Small intestine (tissue), 7 donors: ENCODE measurements around the gene MASP1. TPM values are rescaled to one million over a fixed set of nuclear protein-coding genes. Genes with fewer than 3 reads are reported as not detected.

Experiments used
- DNase-seq, 2 donors: peaks; one replicate each; pipeline versions ENCODE4 v3.0.0 to v3.0.0-alpha.2; 2013
- FAIRE-seq: peaks from 2 replicates; lab custom pipeline; 2012; peaks lifted over from hg19 to GRCh38; lab: Jason Lieb, UNC
- H3K27ac ChIP-seq, 3 donors: one replicate each; pipeline ENCODE4 v1.5.1; 2013; ENCODE audit warnings: low read length in 2 of 3, mild to moderate bottlenecking in 2 of 3, control low read depth in 1 of 3, inconsistent platforms in 1 of 3, low read depth in 1 of 3, moderate library complexity in 1 of 3
- H3K27me3 ChIP-seq, 3 donors: one replicate each; pipeline ENCODE4 v1.6.1; 2013; ENCODE audit warnings: low read length in 3 of 3, inconsistent platforms in 1 of 3; ENCODE audit not compliant: control insufficient read depth in 3 of 3, insufficient read depth in 3 of 3
- H3K36me3 ChIP-seq, 3 donors: one replicate each; pipeline ENCODE4 v1.6.1; 2013; ENCODE audit warnings: low read length in 3 of 3, inconsistent platforms in 1 of 3, low read depth in 1 of 3, mild to moderate bottlenecking in 1 of 3, moderate library complexity in 1 of 3; ENCODE audit not compliant: control insufficient read depth in 3 of 3, insufficient read depth in 2 of 3
- H3K4me1 ChIP-seq, 3 donors: one replicate each; pipeline ENCODE4 v1.6.1; 2013; ENCODE audit warnings: low read length in 2 of 3, inconsistent platforms in 1 of 3, low read depth in 1 of 3, mild to moderate bottlenecking in 1 of 3, moderate library complexity in 1 of 3; ENCODE audit not compliant: control insufficient read depth in 3 of 3, insufficient read depth in 2 of 3
- H3K4me3 ChIP-seq, 3 donors: one replicate each; pipeline ENCODE4 v1.5.1; 2013; ENCODE audit warnings: low read length in 3 of 3, control low read depth in 1 of 3, inconsistent platforms in 1 of 3, low read depth in 1 of 3, mild to moderate bottlenecking in 1 of 3, moderate library complexity in 1 of 3
- H3K9me3 ChIP-seq, 2 donors: one replicate each; pipeline ENCODE4 v1.6.1; 2013; ENCODE audit warnings: low read depth in 1 of 2, low read length in 1 of 2; ENCODE audit not compliant: control insufficient read depth in 2 of 2, insufficient read depth in 1 of 2
- WGBS, 3 donors: extraction: QIAGEN DNeasy Blood & Tissue Kit; methylation state at CpG; one replicate each; pipeline ENCODE4 v1.1.7; 2013; 5-methylcytosine and 5-hydroxymethylcytosine counted together
- polyA plus RNA-seq, 4 donors: library from polyadenylated mRNA; stranded (reverse) in 3 of 4; unstranded in 1 of 4; fragments of 200-250 nt in 3 of 4; fragments of 120-200 nt in 1 of 4; gene quantifications; one replicate each; pipeline versions ENCODE4 v1.2.1 to v1.2.3, GENCODE V29; 2013
- donor health status: healthy with polysubstance abuse.
- donor health status: control.
- donor health status: control.
- donor health status: Bipolar disorder and iron deficiency.
- donor health status: healthy.

The MASP1 gene
- polyA plus RNA-seq, 4 donors, result 0.70 to 67.2 (median 1.6) TPM; not detected in 1

GRCh38 chr3:187322291-187322690 is 30.8 kb upstream of the MASP1 start:
- Histone ChIP-seq H3K4me3 (no peak overlapping the region), H3K4me1 (peaks cover 0 to 32% (median 0%) of the 10 kb centered on the region in 3 donors), H3K9me3 (no peaks in the 10 kb centered on the region), H3K27me3 (no peaks in the 10 kb centered on the region), H3K36me3 (no peaks in the 10 kb centered on the region), H3K27ac (no peak overlapping the region)
- no peak for DNase-seq
- FAIRE-seq, result no peak
- 79 to 87% (median 83%) methylated on average over 7 of the region's 7 CpGs for WGBS, 3 donors

- Histone ChIP-seq H3K27me3 (no peaks in the 10 kb centered on the region), H3K4me1 (peaks cover 0 to 32% (median 0%) of the 10 kb centered on the region in 3 donors), H3K9me3 (no peaks in the 10 kb centered on the region), H3K36me3 (no peaks in the 10 kb centered on the region), H3K27ac (no peak overlapping the region), H3K4me3 (no peak overlapping the region)
- FAIRE-seq, result no peak
- no peak for DNase-seq
- 53 to 80% (median 71%) methylated on average over 1 of the region's 1 CpG for WGBS, 3 donors
Measured at GRCh38 chr3:187321766-187322165, 30.2 kb upstream of the MASP1 start.

- FAIRE-seq, result no peak
- 12 to 25% (median 21%) methylated on average over 7 of the region's 7 CpGs for WGBS, 3 donors
Measured at GRCh38 chr3:187319699-187320302, 28.3 kb upstream of the MASP1 start.

GRCh38 chr3:187318819-187319616 is 27.5 kb upstream of the MASP1 start:
- H3K27me3 ChIP-seq, result peaks cover 0 to 2% (median 0%) of the 10 kb centered on the region in 3 donors
- no peaks in the 10 kb centered on the region for H3K9me3 ChIP-seq
- H3K4me3 ChIP-seq, result no peak overlapping the region
- H3K27ac ChIP-seq, result no peak overlapping the region
- H3K4me1 ChIP-seq, result peaks cover 0 to 27% (median 0%) of the 10 kb centered on the region in 3 donors
- 14 to 20% (median 14%) methylated on average over 13 of the region's 13 CpGs for WGBS, 3 donors
- H3K36me3 ChIP-seq, result no peaks in the 10 kb centered on the region
- no peak for FAIRE-seq
- DNase-seq, result peak; percentile 40 to 63

More at GRCh38 chr3:187319699-187320302, 28.3 kb upstream of the MASP1 start:
- peak; percentile 78 to 89 for DNase-seq
- H3K36me3 ChIP-seq, result no peaks in the 10 kb centered on the region
- no peak overlapping the region for H3K4me3 ChIP-seq
- H3K4me1 ChIP-seq, result peaks cover 0 to 32% (median 0%) of the 10 kb centered on the region in 3 donors
- H3K9me3 ChIP-seq, result no peaks in the 10 kb centered on the region
- no peak overlapping the region for H3K27ac ChIP-seq
- H3K27me3 ChIP-seq, result no peaks in the 10 kb centered on the region

- Histone ChIP-seq H3K4me3 (no peak overlapping the region), H3K9me3 (no peaks in the 10 kb centered on the region), H3K27ac (no peak overlapping the region), H3K27me3 (peaks cover 0 to 2% (median 0%) of the 10 kb centered on the region in 3 donors), H3K36me3 (no peaks in the 10 kb centered on the region), H3K4me1 (peaks cover 0 to 6% (median 0%) of the 10 kb centered on the region in 3 donors)
- FAIRE-seq (no peak), DNase-seq (no peak)
- WGBS, 3 donors, result 61 to 85% (median 71%) methylated on average over 5 of the region's 5 CpGs
Measured at GRCh38 chr3:187315872-187316271, 24.3 kb upstream of the MASP1 start.

- Histone ChIP-seq H3K27ac (no peak overlapping the region), H3K36me3 (no peaks in the 10 kb centered on the region), H3K9me3 (no peaks in the 10 kb centered on the region), H3K27me3 (peaks cover 0 to 2% (median 0%) of the 10 kb centered on the region in 3 donors), H3K4me1 (peaks cover 0 to 1% (median 0%) of the 10 kb centered on the region in 3 donors), H3K4me3 (no peak overlapping the region)
- DNase-seq (no peak), FAIRE-seq (no peak)
- 45 to 67% (median 54%) methylated on average over 5 of the region's 5 CpGs for WGBS, 3 donors
Measured at GRCh38 chr3:187314176-187314575, 22.6 kb upstream of the MASP1 start.

- 79 to 90% (median 83%) methylated on average over 2 of the region's 2 CpGs for WGBS, 3 donors
- Histone ChIP-seq H3K4me3 (no peak overlapping the region), H3K9me3 (no peaks in the 10 kb centered on the region), H3K27ac (no peak overlapping the region), H3K4me1 (no peaks in the 10 kb centered on the region), H3K36me3 (no peaks in the 10 kb centered on the region), H3K27me3 (peaks cover 0 to 2% (median 0%) of the 10 kb centered on the region in 3 donors)
- no peak for DNase-seq
- FAIRE-seq, result no peak
Measured at GRCh38 chr3:187310954-187311470, 19.5 kb upstream of the MASP1 start.

GRCh38 chr3:187310226-187310625 is 18.7 kb upstream of the MASP1 start:
- Histone ChIP-seq H3K27ac (no peak overlapping the region), H3K27me3 (peaks cover 0 to 2% (median 0%) of the 10 kb centered on the region in 3 donors), H3K36me3 (no peaks in the 10 kb centered on the region), H3K4me3 (no peak overlapping the region), H3K9me3 (no peaks in the 10 kb centered on the region), H3K4me1 (no peaks in the 10 kb centered on the region)
- FAIRE-seq (no peak), DNase-seq (no peak)
